NCI-H526 (cell line): ENCODE results near the gene GTPBP3.

Experiments used
- DNase-seq, 2 experiments: peaks; one replicate each; lab custom pipeline; 2025; lab: John Stamatoyannopoulos, UW

Gene GTPBP3

GRCh38 chr19:17385878-17386611 lies 48.7 kb downstream of the GTPBP3 start:
- peak in 1 of 2 experiments; percentile 49 for DNase-seq

- no peak for DNase-seq
Observed at GRCh38 chr19:17389288-17389687, 51.9 kb downstream of the GTPBP3 start.

- DNase-seq = no peak
Observed at GRCh38 chr19:17389957-17390664, 52.8 kb downstream of the GTPBP3 start.

- peak; percentile 63 to 80 for DNase-seq
Observed at GRCh38 chr19:17390665-17391370, 53.5 kb downstream of the GTPBP3 start.

GRCh38 chr19:17391371-17392151 lies 54.2 kb downstream of the GTPBP3 start:
- peak; percentile 79 to 85 for DNase-seq
